Activated gamma-delta T cell (primary cell): ENCODE results near the gene MED15.
A peak's percentile ranks its signal among the peaks of the same experiment; 100 is the strongest.

Experiments
- DNase-seq: peaks from one replicate; lab custom pipeline; 2025; lab: John Stamatoyannopoulos, UW

Gene MED15

DNA sequence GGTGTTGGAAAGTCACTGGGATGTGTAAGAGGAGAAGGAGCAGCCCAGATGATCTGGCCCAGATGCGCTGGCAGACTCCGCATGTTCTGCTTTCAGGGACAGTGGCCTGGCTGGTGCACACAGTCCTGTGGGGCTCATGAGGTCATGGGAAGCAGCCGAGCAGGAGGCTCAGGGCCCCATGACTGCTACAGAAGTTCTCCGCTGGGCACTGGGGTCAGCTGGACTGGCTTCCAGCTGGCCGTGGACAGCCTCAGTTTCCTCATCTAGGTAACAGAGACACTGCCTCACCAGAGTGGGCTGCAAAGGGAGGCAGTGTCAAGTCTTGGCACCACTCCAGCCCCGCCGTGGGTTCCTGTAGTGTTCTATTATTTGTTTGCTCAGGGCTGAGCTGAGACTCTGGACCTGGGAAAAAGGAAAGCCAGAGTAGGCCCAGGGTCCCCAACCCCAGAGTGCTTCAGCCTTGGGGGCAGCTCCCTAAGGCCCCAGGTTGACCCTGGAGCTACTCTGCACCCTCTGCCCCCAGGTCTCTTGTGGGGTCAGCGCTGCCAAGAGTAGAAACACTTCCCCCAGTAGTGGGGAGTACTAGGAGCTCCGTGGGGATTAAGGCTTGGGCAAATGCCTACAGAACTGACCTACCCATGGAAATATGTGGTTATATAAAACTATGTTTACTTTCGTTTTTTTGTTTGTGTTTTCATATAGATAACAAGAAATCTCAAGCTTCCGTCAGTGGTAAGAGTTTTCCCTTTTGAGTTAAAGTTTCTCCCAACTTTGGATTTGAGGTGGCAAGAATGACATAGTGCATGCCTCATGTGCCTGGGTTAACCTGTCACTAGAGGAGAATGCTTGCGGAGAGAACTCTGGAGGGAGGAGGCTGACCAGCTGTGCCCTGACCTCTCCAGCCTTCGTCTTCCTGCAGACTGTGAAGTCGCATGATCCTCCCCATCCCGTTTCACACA lies 45.3 kb downstream of the MED15 start:
- no peak for DNase-seq

- no peak for DNase-seq
Measured at GRCh38 chr22:20553947-20554741, 46.7 kb downstream of the MED15 start.

DNA sequence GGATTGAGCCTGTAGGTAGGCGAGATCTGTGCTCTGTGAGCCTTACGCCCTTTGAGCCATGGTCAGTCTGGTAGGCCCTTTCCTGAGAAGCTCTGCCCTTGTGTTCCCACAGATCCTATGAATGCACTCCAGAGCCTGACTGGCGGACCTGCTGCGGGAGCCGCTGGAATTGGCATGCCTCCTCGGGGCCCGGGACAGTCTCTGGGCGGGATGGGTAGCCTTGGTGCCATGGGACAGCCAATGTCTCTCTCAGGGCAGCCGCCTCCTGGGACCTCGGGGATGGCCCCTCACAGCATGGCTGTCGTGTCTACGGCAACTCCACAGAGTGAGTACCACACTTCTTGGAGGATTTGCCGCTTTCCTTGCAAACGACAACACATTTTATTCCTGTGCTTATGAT lies 47.4 kb downstream of the MED15 start:
- no peak for DNase-seq

GRCh38 chr22:20558534-20558933 lies 51.1 kb downstream of the MED15 start:
- no peak for DNase-seq

DNA sequence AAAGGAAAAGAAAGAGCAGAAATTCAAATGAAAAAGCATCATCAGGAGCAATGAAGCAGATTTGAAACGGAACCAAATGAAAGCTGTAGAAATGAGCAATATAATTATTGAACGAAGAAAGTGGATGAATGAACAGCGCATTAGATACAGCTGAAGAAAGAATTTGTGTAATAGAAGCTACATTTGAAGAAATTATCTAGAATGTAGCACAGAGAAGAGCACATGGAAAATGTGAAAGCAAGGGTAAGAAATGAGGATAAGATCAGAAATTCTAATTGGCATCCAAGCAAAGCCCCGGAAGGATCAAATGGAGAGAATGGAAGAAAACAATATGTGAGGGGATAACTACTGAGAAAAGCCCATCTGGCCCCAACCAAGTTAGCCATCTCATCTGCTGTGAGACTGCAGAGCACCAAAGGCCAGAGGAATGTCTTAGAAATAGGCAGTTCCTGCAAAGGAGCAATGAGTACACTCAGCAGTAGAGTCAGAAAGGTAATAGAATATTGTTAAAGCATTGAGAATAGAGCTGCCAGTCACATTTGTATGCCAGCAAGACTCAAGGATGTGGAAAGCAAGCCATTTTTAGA lies 51.9 kb downstream of the MED15 start:
- no peak for DNase-seq

DNA sequence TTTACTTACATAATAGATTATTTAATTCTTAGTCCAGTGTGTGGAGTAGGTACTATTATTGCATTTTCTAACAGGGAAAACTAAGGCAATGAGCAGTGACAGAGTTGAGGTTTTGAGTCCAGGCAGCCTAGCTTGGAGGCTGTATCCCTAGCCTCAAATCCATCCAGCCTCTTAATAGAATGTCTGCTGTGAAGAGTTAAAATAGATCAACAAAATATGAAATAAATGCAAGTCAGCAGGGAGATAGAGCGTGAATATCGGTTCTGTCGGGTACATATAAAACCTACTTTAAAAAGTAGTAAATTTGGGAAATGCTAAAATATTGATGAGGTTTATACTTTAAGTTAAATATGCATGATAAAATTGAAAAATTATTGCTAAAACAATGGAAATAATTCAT lies 53.3 kb downstream of the MED15 start:
- DNase-seq: no peak

GRCh38 chr22:20561882-20562281 lies 54.5 kb downstream of the MED15 start:
- DNase-seq: no peak

- DNase-seq: no peak
Measured at GRCh38 chr22:20562607-20563465, 55.4 kb downstream of the MED15 start.

DNA sequence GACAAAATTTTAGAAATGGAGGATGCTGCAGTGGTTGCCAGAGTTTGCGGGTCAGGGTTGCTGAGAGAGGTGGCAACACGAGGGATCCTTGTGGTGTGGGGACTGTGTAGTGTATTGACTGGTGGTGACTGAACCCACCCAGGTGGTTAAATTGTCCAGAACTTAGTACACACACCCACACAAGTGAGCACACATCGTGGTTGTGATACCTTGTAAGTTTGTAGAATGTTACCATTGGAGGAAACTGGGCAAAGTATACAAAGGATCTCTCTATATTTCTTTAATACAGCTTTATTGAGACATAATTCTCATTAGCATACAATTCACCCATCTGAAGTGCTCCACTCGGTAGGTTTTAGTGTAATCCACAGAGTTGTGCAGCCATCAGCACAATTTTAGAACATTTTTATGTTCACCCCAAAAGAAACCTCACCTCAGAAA lies 56.1 kb downstream of the MED15 start:
- DNase-seq: no peak

DNA sequence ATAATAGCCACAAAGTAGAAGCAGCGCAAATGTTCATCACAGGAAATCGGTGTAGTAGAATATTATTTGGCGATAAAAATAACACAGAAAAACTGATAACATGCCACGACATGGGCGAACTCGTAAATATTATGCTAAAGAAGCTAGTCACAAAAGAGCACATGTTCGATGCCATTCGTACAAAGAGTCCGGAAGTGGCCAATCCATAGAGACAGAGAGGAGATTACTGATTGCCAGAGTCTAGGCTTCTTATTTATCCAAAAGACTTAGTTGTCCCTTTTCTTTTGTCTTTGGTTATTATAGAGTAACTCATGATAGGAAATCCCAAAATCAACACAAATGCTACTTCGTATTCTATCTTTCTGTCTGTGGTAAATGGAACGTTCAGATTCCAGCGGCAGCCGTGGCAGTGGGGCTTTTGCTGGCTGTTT lies 56.5 kb downstream of the MED15 start:
- no peak for DNase-seq

GRCh38 chr22:20565079-20565734 lies 57.8 kb downstream of the MED15 start:
- no peak for DNase-seq

DNA sequence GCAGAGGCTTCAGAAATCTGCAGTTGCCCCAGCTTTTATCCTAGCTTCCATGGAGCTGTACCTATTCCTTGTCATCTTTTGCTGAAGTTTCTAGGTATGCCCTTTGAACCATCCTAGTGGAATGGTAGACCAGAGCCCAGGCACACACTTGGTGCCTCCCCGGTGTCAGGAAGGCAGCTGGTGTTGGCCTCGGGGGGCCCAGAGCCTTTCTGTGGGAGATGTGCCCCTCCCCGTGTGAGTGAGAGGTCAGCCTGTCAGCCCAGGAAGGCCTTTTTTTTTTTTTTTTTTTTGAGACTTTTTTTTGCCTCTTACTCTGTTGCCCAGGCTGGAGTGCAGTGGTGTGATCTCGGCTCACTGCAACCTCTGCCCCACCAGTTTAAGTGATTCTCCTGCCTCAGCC lies 58.4 kb downstream of the MED15 start:
- no peak for DNase-seq

- peak; percentile 37 for DNase-seq
Measured at GRCh38 chr22:20566420-20567260, 59.2 kb downstream of the MED15 start.

DNA sequence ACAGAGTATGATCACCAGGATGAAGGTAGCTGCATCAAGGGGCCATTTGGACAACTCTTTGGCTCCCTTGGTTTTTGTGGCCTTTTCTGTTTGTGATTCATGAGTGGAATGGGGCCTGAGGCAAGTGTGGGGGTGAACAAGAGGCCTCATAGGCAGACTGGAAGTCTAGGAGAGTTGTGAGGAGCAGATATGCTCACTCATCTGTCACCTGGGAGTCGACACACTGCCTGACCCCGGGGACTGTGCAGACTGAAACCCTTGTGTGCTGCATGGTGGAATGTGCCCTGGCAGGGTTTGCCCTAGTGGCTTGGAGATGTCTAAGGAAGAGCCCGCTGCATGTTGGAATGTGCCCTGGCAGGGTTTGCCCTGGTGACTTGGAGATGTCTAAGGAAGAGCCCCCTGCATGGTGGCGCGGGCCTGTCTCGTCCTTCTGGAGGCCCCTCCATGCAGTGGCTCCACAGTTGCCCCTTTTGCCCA lies 60.0 kb downstream of the MED15 start:
- DNase-seq: no peak

- no peak for DNase-seq
Measured at GRCh38 chr22:20567993-20568417, 60.6 kb downstream of the MED15 start.

- DNase-seq: no peak
Measured at GRCh38 chr22:20568502-20569058, 61.2 kb downstream of the MED15 start.

GRCh38 chr22:20569059-20570058 lies 61.9 kb downstream of the MED15 start:
- peak; percentile 76 for DNase-seq

DNA sequence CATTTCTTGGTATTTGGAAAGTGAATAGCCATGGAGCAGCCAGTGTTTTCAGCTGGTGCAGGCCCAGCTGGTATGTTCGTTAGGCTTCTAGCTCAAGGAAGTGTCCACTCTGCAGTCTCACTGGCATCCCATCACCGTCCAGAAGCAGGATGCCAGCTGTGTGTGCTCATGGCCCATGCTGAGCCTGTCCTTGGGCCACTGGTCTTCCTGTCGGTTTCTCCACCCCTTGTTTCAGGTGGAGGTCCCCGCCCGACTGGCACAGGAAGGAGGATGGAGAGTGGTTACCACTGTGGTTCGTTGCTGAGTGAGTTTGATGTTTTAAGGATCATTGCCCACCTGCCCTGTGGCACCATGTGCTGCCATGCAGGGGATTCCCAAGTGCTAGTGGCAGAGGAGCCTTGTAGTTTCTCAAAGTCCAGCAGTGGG lies 63.7 kb downstream of the MED15 start:
- no peak for DNase-seq
